NOMO-1 (cell line): ENCODE measurements around the gene INPP5A.

Experiments used
- DNase-seq, 2 experiments: peaks; one replicate each; lab custom pipeline; 2025; ENCODE audit not compliant: unreplicated experiment in 2 of 2; lab: John Stamatoyannopoulos, UW

The INPP5A gene

DNA sequence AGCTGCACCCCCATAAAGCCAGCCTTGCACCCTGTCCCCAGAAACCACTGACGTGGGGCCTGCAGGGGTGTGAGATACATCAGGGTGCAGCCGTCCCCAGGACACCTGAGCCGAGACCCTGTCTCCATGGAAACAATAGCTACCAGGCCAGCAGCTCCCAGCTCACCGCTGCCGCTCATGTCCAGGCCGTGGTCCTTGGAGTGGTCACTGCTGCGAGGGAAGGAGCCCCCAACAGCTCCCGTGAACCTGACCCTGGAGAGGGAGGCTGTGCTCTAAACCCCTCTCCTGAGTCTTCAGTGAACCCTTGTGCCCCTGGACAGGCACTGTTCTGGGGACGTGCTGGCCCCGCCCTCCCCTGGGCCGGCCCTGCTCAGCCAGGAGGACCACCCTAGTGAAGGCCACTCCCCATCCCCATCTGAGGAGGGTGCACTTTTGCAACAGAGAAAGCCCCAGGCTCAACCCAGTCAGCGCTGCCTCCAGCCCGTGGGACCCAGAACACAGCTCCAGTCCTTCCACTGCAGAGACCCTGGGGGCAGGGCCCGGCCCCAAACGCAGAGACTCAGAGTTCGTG is 19.6 kb upstream of the INPP5A start:
- DNase-seq: no peak

- no peak for DNase-seq
These were observed 18.8 kb upstream of the INPP5A start for GRCh38 chr10:132518572-132519381.

DNA sequence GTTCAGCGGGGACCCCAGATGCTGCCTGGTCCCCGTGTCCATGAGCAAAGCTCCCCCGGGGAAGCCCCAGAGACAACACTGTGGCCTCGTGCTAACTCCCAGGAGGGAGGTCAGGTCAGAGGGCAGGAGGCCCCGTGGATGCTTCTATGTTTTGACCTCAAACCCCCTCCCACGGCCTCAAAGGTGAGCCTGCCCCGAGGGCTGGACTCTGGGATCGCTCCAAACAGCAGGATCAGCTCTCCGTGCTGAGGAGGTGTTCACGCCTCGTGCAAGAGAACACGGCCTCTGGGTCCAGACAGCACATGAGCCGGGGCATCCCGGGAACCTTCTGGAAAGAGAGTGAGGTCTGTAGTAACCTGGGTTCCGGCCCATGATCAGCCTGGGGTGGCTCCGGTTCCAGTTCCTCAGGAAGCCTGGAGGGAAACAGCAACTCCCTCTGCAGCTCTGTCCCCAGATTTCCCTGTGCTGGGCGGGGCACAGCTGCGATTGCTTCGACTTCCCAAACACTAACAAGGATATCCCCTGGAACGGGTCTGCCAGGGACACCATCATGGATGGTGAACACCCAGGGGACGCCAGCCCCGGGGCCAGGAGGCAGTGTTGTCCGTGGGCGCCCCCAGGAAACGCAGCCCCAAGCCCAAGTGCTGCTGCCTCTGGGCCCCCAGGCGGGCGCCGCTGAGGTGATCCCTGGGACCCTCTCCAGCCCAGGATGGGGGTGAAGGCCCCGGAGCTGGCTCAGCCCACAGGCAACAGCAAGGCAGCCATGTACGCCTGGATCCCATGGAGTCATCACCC is 18.0 kb upstream of the INPP5A start:
- DNase-seq: no peak

DNA sequence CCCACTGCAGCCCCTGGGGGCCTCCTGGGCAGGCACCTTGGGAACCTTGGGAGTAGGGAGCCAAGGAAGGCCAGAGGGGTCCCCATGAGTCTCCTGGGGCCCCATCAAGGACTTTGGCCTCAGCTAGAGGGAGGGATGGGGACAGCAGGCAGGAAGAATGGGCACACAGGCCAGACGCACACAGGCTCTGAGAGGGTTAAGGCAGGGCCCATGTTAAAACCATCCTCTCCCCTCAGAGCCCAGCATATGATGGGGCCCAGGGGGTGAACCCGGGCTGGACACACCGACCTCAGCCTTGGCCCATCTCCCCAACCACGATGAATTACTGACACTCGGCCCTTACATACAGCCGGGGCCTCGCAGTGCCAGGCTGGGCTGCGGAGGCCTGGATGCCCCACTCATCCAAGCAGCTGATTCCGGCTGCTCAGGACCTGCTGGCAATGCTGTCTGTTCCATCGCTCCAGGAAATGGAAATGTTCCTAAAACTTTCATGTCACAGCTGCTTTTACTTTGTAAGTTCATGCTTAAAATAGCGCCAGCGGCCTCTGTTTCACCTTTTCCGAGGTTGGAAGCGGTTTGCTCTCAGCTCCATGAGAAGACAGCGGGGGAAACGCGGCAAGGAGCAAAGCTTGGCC is 17.3 kb upstream of the INPP5A start:
- no peak for DNase-seq

GRCh38 chr10:132521041-132521465 is 16.5 kb upstream of the INPP5A start:
- DNase-seq: no peak

DNA sequence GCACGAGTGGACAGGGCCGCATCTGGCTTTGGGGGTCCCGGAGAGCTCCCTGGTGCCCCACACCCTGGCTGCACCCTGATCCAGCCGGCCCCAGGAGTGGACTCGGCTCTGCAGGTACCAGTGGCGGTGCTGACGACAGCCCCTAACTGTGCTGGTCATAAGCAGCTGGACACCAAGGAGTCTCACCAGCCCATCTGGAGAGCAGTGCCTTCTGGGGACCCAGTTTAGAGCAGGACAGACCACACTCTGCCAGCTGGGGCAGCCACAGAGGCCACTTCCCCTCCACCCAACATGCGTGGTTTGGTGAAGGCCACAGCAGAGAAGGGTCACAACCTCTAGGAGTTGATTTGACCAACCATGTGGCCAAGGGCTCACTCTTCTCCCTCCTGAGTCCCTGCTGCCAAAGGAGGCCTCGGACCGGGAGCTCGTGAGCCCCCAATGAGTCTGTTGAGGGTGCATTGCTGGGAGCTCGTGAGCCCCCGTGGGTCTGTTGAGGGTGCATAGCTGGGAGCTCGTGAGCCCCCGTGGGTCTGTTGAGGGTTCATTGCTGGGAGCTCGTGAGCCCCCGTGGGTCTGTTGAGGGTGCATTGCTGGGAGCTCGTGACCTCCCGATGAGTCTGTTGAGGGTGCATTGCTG is 16.0 kb upstream of the INPP5A start:
- DNase-seq: no peak

DNA sequence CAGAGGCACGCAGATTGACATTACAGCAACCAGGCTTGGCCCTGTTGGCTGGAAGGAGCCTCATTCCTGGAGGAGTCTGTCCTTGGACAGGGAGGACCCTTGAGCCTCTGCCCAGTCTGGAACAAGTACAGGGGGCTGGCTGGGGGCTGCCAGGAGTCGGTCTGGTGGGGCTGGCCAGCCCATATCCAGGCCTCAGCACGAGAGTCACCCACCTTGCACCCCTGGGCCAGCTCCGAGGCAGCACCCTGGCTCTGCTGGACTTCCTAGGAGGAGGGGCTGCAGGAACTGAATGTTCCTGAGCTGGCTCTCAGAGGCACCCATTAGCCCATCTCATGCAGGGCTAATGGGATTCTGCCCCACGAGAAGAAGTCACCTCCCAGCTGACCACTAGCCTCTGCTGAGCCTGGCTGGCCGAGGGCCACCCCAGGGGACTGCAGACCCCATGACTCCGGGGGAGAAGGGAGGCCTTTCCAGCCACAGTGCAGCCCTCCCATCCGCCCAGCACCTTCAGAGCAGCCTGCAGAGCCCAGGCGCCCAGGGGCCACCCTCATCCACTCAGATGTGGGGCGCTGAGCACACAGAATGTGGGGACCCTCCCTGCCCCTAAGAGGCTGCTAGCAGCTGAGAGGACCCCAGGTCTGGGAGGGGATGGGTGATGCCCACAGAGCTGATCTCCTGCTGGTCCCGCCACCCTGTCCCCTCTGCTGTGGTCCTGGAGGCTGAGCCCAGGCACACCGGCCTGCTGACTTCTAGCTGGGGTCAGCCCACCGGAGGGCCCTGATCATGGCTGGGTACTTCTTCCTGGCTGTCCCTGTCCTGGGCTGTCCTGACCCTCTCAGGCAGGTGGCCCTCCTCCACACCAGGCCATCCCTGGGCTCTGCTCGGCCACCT is 14.8 kb upstream of the INPP5A start:
- DNase-seq: no peak

GRCh38 chr10:132523561-132524442 is 13.8 kb upstream of the INPP5A start:
- DNase-seq: no peak

DNA sequence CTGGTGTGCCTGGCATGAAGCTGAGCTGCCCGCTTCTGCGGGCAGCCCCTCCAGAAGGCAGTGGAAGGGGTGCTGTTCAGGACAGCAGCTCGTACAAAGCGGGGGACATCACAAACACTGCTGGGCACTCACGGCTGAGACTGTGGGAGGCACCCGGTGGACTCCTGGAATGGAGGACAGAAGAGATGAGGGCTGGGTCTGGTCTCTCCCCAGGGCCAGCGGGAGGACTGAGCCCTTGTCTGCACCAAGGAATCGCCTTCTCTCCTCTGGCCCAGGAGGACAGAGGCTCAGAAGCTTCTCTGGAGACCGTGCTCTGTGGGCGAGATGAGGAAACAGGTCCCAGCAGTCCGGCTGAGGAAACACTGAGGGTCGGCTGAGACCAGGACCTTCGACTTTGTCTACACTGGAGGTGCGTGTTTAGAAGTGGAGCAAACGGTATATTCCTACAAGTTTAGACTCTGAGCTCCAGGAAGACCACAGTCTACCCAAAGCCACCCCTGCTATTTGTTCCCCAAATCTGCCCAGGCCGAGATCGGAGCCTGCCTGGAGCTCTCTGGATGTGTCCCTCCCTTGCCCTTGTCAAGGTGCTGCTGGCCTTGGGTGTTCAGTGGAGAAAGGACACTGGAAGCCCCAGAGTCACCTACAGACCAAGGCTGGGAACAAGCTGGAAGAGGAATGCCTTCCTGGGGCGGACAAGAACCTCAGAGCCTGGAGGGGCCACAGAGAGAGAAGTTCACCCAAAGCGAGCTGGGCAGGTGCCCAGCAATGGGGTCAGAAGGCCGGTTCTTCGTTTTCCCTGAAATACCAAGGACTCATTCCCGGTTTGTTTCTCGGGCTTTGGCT is 12.9 kb upstream of the INPP5A start:
- no peak for DNase-seq

- DNase-seq: no peak
These were observed 10.9 kb upstream of the INPP5A start for GRCh38 chr10:132526676-132527075.

DNA sequence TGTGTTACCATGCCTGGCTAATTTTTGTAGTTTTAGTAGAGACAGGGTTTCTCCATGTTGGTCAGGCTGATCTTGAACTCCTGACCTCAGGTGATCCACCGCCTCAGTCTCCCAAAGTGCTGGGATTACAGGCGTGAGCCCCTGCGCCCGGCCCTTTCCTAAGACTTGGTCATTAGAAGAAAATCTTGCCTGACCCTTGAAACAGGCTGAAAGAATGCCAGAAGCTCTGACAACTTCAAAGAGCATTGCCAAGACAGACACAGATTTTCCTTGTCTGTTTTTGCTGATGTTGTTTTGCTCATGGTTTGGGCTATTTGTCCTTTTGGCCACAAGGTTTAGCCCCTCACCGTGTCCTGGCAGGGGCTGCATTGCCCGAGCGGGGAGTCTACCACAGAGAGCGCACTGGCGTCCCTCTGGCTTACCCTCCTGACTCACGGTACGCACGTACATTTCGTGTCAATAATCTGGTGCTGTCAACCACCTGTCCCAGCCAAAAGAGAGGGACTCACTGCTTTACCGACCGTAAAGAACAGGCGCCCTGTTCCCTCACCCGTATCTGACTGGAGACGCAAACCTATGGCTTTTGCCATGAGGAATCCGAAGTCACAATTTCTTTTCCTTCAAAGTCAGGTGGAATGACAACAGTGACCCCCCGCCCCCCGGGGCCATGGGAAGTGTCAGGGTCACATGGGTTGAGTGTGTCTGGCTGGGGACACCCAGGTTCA is 10.1 kb upstream of the INPP5A start:
- no peak for DNase-seq

DNA sequence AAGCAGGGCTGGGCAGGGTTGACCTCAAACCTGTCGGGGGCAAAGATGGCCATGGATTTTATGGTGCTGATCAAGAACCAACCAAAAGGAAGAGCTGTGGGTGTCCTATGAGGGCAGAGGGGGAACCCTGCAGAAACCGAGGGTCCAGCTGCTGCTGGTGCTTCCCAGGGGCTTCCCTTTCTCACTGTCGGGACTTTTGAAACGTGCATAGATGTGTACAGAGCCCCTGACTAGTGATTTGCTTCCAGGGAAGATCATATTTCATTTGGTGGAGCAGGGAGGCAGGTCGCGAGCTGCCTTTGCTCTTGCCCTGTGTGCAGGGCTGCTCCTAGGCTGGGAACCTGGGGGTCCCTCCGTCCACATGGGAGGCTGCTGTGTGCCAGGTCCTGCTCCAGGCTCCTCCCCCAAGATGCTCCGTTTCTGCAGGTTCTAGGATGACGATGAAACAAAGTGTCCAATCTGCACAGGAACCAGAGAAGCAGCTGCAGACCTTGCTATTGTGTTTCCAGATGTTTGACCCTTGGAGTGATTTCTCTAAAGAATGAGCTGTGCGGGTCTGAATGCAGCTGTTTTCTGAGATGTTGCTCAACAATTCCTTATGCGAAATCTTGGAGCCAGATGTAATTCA is 9.4 kb upstream of the INPP5A start:
- DNase-seq: no peak

DNA sequence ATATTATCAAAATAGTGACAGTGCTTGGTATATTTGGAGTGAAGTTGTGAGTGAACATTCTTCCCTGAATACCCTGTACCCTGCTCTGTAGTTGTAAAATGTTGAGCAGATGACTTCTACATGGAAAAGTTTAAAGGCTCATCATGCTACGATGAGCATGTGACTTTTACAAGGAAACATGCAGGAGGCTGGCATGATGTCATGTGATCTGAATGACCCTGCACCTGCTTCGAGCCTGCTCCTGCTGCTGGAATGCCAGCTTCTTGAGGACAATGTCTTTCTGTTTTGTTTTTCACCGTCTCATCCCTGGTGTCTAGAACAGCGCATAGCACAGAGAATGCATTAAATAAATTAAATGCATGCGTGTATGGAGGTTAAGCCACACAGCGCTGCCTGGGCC is 5.4 kb upstream of the INPP5A start:
- DNase-seq: no peak

- no peak for DNase-seq
These were observed 4.6 kb upstream of the INPP5A start for GRCh38 chr10:132532749-132533560.

DNA sequence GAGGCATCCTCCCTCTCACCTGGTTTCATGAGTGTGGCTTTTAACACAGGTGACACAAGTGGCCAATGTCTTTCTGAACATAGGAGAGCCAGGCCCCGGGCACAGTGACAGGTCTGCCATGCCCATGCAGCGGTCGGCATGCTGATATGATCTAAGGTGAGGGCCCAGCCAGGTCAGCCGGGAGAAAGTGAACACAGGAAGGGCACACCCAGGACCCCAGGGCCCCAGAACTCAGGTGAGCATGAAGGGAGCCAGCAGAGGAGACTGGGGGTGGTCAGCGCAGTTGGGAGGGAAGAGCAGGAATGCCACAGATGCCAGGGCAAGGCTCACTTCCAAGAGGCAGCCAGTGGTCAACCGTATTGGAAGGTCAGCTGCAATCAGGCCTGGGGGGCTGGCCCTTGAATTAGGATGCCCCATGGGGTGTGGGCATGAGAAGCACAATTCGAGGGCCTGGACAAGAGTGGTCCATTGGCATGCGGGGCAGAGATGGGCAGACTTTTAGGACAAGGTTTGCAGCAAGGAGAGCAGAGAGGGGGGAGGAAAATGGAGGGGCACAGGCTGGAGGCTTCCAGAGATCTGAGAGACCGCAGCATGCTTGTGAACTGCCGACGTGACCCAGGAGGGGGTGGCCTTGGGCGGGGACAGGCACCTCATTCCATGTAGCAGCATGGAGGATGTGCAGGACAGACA is 3.9 kb upstream of the INPP5A start:
- DNase-seq: no peak
